HG02588 (cell line): ENCODE results near the gene SPI1.

ENCODE experiments used
- ATAC-seq: cut with Tn5 transposase; IDR thresholded peaks from one replicate; pipeline ENCODE4 v1.9.1; 2021; ENCODE audit warnings: mild to moderate bottlenecking, moderate library complexity; ENCODE audit not compliant: unreplicated experiment

SPI1 gene

GRCh38 chr11:47360341-47360740 lies 18.0 kb downstream of the SPI1 start:
- ATAC-seq: no peak

- no peak for ATAC-seq
Observed at GRCh38 chr11:47359586-47359985, 18.8 kb downstream of the SPI1 start.

GRCh38 chr11:47359162-47359561 lies 19.2 kb downstream of the SPI1 start:
- no peak for ATAC-seq

- no peak for ATAC-seq
Observed at GRCh38 chr11:47358731-47359051, 19.7 kb downstream of the SPI1 start.

- ATAC-seq: no peak
Observed at GRCh38 chr11:47357985-47358730, 20.2 kb downstream of the SPI1 start.

- ATAC-seq: no peak
Observed at GRCh38 chr11:47356998-47357329, 21.4 kb downstream of the SPI1 start.

- no peak for ATAC-seq
Observed at GRCh38 chr11:47356129-47356997, 22.0 kb downstream of the SPI1 start.

- no peak for ATAC-seq
Observed at GRCh38 chr11:47355283-47356128, 22.8 kb downstream of the SPI1 start.

GRCh38 chr11:47354913-47355282 lies 23.4 kb downstream of the SPI1 start:
- no peak for ATAC-seq

- ATAC-seq: no peak
Observed at GRCh38 chr11:47353978-47354774, 24.2 kb downstream of the SPI1 start.

- no peak for ATAC-seq
Observed at GRCh38 chr11:47352556-47352955, 25.8 kb downstream of the SPI1 start, which contains the start of gene MYBPC3. Gene MYBPC3 (minus strand): TSS chr11:47352702. CDS start chr11:47352647, 55 bp downstream.

GRCh38 chr11:47351156-47352126 lies 26.9 kb downstream of the SPI1 start:
- ATAC-seq: no peak

GRCh38 chr11:47350315-47350714 lies 28.0 kb downstream of the SPI1 start:
- ATAC-seq: no peak

GRCh38 chr11:47349521-47350095 lies 28.7 kb downstream of the SPI1 start:
- no peak for ATAC-seq

GRCh38 chr11:47348859-47349258 lies 29.5 kb downstream of the SPI1 start:
- ATAC-seq: no peak

- no peak for ATAC-seq
Observed at GRCh38 chr11:47348131-47348802, 30.1 kb downstream of the SPI1 start.

- ATAC-seq: no peak
Observed at GRCh38 chr11:47347137-47347536, 31.2 kb downstream of the SPI1 start.

GRCh38 chr11:47345890-47346563 lies 32.3 kb downstream of the SPI1 start:
- ATAC-seq: no peak
